ENCODE results near the gene ADO. TPM values are rescaled to one million over a fixed set of nuclear protein-coding genes. Genes with fewer than 3 reads are reported as not detected.

The ADO gene
- total and polyA plus RNA-seq, 2 of the 4 experiments (the other 2 are of a cell fraction): 8.0 to 8.1 TPM

DNA sequence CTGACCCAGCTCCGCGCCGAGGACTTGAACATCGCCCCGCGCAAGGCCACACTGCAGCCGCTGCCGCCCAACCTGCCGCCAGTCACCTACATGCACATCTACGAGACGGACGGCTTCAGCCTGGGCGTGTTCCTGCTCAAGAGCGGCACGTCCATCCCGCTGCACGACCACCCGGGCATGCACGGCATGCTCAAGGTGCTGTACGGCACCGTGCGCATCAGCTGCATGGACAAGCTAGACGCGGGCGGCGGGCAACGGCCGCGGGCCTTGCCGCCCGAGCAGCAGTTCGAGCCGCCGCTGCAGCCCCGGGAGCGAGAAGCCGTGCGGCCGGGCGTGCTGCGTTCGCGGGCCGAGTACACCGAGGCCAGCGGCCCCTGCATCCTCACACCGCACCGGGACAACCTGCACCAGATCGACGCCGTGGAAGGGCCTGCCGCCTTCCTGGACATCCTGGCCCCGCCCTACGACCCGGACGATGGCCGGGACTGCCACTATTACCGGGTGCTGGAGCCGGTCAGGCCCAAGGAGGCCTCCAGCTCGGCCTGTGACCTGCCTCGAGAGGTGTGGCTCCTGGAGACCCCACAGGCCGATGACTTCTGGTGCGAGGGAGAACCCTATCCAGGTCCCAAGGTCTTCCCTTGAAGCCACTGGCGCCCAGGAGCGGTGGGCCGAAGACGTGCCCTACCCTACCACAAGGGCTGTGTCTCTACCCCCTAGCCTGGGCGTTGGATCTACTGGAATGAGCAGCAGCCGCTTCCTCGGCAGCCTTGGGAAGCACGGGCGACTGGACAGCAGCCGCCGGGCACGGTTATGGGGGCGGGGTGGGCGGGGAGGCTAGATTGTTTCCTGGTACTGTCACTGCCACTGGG is 945 bp downstream of the ADO start:
- H3K9me1 ChIP-seq (ENCODE audit: insufficient read depth, low read length): no peaks in the 10 kb centered on the region
- H2BK5ac ChIP-seq (ENCODE audit: low read depth, low read length, poor library complexity, severe bottlenecking): peak overlapping the region; percentile 99
- H3K4ac ChIP-seq (ENCODE audit: low read depth, low read length): peak overlapping the region; percentile 71
- peak overlapping the region; percentile 79 for H3K23ac ChIP-seq (ENCODE audit: low read depth, low read length)
- peaks cover 18% of the 10 kb centered on the region for H4K20me1 ChIP-seq (ENCODE audit: insufficient read depth, low read length)
- peak overlapping the region; percentile 86 for H3K9ac ChIP-seq (ENCODE audit: low read depth, low read length)
- no peak overlapping the region for H2BK15ac ChIP-seq (ENCODE audit: low read depth, low read length)
- H4K8ac ChIP-seq (ENCODE audit: low read depth in 2 of 2, low read length in 2 of 2): peak overlapping the region; percentile 58 to 99; a peak in 2 of 4 replicates
- H3K56ac ChIP-seq (ENCODE audit: extremely low read depth, insufficient read depth, low read length): peak overlapping the region; percentile 8; the same call in 1 of the 2 replicates
- dilution Hi-C loops (cut with HindIII; ENCODE audit: low sequenced_read_pairs, unreplicated experiment) (no loop called here), intact Hi-C loops (cut with micrococcal nuclease) (loop anchor here (2.0 to 10.0 kb wide), 2 partner anchors 169 to 761 kb away; no protein-coding TSS in a partner anchor), in situ Hi-C loops (cut with MboI; ENCODE audit: low sequenced_read_pairs) (loop anchor here (25.0 kb wide), 2 partner anchors 543 to 768 kb away; partner anchors contain the start of gene RTKN2)
- peaks cover 14 to 29% of the 10 kb centered on the region in 2 experiments for H3K79me1 ChIP-seq (ENCODE audit: low read depth in 1 of 2, low read length in 2 of 2)
- peak; percentile 43 for ATAC-seq (ENCODE audit: low read depth)
- H3K9me3 ChIP-seq (ENCODE audit: control insufficient read depth, insufficient read depth, low read length): no peaks in the 10 kb centered on the region
- H2AK9ac ChIP-seq (replicated peaks; ENCODE audit: low read depth, low read length, poor library complexity): peak overlapping the region; percentile 89
- peak overlapping the region; percentile 38; the same call in 1 of the 2 replicates for H4K91ac ChIP-seq (ENCODE audit: insufficient read depth, low read depth, low read length)
- H3K27ac ChIP-seq (ENCODE audit: insufficient read depth, low read length): peak overlapping the region; percentile 99
- H3K18ac ChIP-seq (ENCODE audit: low read depth, low read length): no peak overlapping the region
- ChIA-PET POLR2A (ENCODE audit: unreplicated experiment) (no interaction called here), CTCF (interaction anchor here (1.0 kb wide), 2 partner anchors 10 to 195 kb away, joined by 3 read pairs; no protein-coding TSS in a partner anchor)
- no peaks in the 10 kb centered on the region for H3K36me3 ChIP-seq (ENCODE audit: control insufficient read depth, insufficient read depth, low read length)
- peak overlapping the region; percentile 94 for H3K4me3 ChIP-seq (ENCODE audit: insufficient read depth, low read depth, low read length)
- H4K5ac ChIP-seq (ENCODE audit: low read depth, low read length): peak overlapping the region; percentile 25; the same call in 1 of the 2 replicates
- peak; percentile 70 for TF ChIP-seq BHLHE40 (IDR thresholded peaks at IDR 0.05; ENCODE audit: low read depth, low read length)
- TF ChIP-seq, protein P1, sequence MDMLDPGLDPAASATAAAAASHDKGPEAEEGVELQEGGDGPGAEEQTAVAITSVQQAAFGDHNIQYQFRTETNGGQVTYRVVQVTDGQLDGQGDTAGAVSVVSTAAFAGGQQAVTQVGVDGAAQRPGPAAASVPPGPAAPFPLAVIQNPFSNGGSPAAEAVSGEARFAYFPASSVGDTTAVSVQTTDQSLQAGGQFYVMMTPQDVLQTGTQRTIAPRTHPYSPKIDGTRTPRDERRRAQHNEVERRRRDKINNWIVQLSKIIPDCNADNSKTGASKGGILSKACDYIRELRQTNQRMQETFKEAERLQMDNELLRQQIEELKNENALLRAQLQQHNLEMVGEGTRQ (IDR thresholded peaks at IDR 0.05; ENCODE audit: low read depth, low read length): no peak
- peak; percentile 47 for DNase-seq
- no TSS peak for BruUV-seq (replicated peaks)
- peak overlapping the region; percentile 90 for H3K4me2 ChIP-seq (ENCODE audit: low read depth, low read length)
- peaks cover 8% of the 10 kb centered on the region; the same call in 1 of the 2 replicates for H3K4me1 ChIP-seq (ENCODE audit: control insufficient read depth, insufficient read depth, low read length)
- 2% methylated on average over 39 of the region's 77 CpGs; no CpG with 5 or more reads in 1 of the 2 experiments for WGBS, 2 experiments (ENCODE audit: extremely low coverage in 2 of 2, insufficient read length in 1 of 2)
- no peak overlapping the region for H2BK120ac ChIP-seq (ENCODE audit: low read depth, low read length)
- H2AFZ ChIP-seq (replicated peaks; ENCODE audit: low read length, poor library complexity): peak overlapping the region; percentile 100
- peak overlapping the region; percentile 57; the same call in 1 of the 2 replicates for H3K14ac ChIP-seq (replicated peaks; ENCODE audit: low read depth, low read length)
- H3K27me3 ChIP-seq (ENCODE audit: control insufficient read depth, insufficient read depth, low read length): no peaks in the 10 kb centered on the region
- no peak overlapping the region for H2BK20ac ChIP-seq (ENCODE audit: low read depth, low read length)
- H2AK5ac ChIP-seq (ENCODE audit: low read depth, low read length): peak overlapping the region; percentile 84

All from IMR-90 (cell line).